ENCODE measurements around the gene MAGI2.

Gene MAGI2

GRCh38 chr7:78912781-78913180 is 540.7 kb downstream of the MAGI2 start:
- no peak for DNase-seq (ENCODE audit: low read depth)
- in situ Hi-C loops (cut with HindIII; ENCODE audit: low sequenced_read_pairs), result no loop called here
- no peak overlapping the region for H3K4me3 ChIP-seq (ENCODE audit: low read depth, low read length)
- no peak for TF ChIP-seq CTCF (IDR thresholded peaks at IDR 0.05; ENCODE audit: low read depth, low read length, missing control alignments)

GRCh38 chr7:78906735-78907134 is 546.7 kb downstream of the MAGI2 start:
- no peak for DNase-seq (ENCODE audit: low read depth)
- no peak overlapping the region for H3K4me3 ChIP-seq (ENCODE audit: low read depth, low read length)
- in situ Hi-C loops (cut with HindIII; ENCODE audit: low sequenced_read_pairs), result no loop called here
- no peak for TF ChIP-seq CTCF (IDR thresholded peaks at IDR 0.05; ENCODE audit: low read depth, low read length, missing control alignments)

- no peak for DNase-seq (ENCODE audit: low read depth)
- TF ChIP-seq CTCF (IDR thresholded peaks at IDR 0.05; ENCODE audit: low read depth, low read length, missing control alignments), result no peak
Measured at GRCh38 chr7:78905436-78905835, 548.0 kb downstream of the MAGI2 start.

GRCh38 chr7:78904983-78905382 is 548.5 kb downstream of the MAGI2 start:
- in situ Hi-C loops (cut with HindIII; ENCODE audit: low sequenced_read_pairs), result no loop called here
- DNase-seq (ENCODE audit: low read depth), result no peak
- TF ChIP-seq CTCF (IDR thresholded peaks at IDR 0.05; ENCODE audit: low read depth, low read length, missing control alignments), result no peak
- H3K4me3 ChIP-seq (ENCODE audit: low read depth, low read length), result no peak overlapping the region

More at GRCh38 chr7:78905436-78905835, 548.0 kb downstream of the MAGI2 start:
- in situ Hi-C loops (cut with HindIII; ENCODE audit: low sequenced_read_pairs), result no loop called here
- no peak overlapping the region for H3K4me3 ChIP-seq (ENCODE audit: low read depth, low read length)

- no peak for DNase-seq (ENCODE audit: low read depth)
- no peak overlapping the region for H3K4me3 ChIP-seq (ENCODE audit: low read depth, low read length)
- TF ChIP-seq CTCF (IDR thresholded peaks at IDR 0.05; ENCODE audit: low read depth, low read length, missing control alignments), result no peak
- in situ Hi-C loops (cut with HindIII; ENCODE audit: low sequenced_read_pairs), result no loop called here
Measured at GRCh38 chr7:78901566-78901965, 551.9 kb downstream of the MAGI2 start.

GRCh38 chr7:78900806-78901205 is 552.7 kb downstream of the MAGI2 start:
- DNase-seq (ENCODE audit: low read depth), result no peak
- no peak overlapping the region for H3K4me3 ChIP-seq (ENCODE audit: low read depth, low read length)
- TF ChIP-seq CTCF (IDR thresholded peaks at IDR 0.05; ENCODE audit: low read depth, low read length, missing control alignments), result no peak
- in situ Hi-C loops (cut with HindIII; ENCODE audit: low sequenced_read_pairs), result no loop called here

- no peak for TF ChIP-seq CTCF (IDR thresholded peaks at IDR 0.05; ENCODE audit: low read depth, low read length, missing control alignments)
Measured at GRCh38 chr7:78895393-78895792, 558.1 kb downstream of the MAGI2 start.

More at GRCh38 chr7:78895393-78895792, 558.1 kb downstream of the MAGI2 start:
- no peak for DNase-seq (ENCODE audit: low read depth)
- in situ Hi-C loops (cut with HindIII; ENCODE audit: low sequenced_read_pairs), result no loop called here
- H3K4me3 ChIP-seq (ENCODE audit: low read depth, low read length), result no peak overlapping the region

All from astrocyte of the cerebellum (primary cell).